C4-2B (cell line): ENCODE results near the gene PRPF31.

Experiments used
- H3K27ac ChIP-seq: fragments of 450-650 bp; 2 replicates; pipeline ENCODE4 v1.5.1; 2017
- CTCF ChIP-seq: fragments of 450-650 bp; conservative IDR thresholded peaks from 2 replicates; pipeline ENCODE4 v1.5.1; 2017; ENCODE audit warnings: mild to moderate bottlenecking
- ZFX ChIP-seq: fragments of 450-650 bp; IDR thresholded peaks from 2 replicates; pipeline ENCODE4 v1.6.1; 2017

Gene PRPF31

DNA sequence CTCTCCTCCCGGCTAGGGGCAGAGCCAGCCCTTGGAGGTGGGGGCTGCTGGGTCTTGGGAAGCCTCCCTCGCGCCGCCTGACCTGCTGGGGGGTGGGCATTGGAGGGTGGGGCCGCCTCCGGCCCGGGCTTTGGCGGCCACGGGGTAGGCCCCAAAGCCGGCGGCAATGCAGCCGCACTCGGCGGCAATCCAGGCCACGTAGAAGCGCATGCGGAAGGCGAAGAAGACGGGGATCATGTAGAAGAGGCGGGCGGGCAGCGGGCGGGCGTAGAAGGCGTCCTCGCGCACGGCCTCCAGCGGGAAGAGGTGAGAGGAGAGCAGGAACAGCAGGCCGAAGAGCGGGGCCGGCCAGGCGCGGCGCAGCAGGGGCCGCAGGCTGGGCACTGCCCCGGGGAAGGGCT is 65.1 kb downstream of the PRPF31 start:
- H3K27ac ChIP-seq: no peak overlapping the region
- no peak for TF ChIP-seq ZFX
- no peak for TF ChIP-seq CTCF
